NT2/D1 (cell line): Measurements from ENCODE around the gene SEC31B.

Experiments
- SUZ12 ChIP-seq: IDR thresholded peaks from 2 replicates; pipeline ENCODE4 v1.6.1; 2011; ENCODE audit not compliant: insufficient read length, insufficient read depth; ENCODE audit errors: extremely low read depth
- ZNF274 ChIP-seq: IDR thresholded peaks from 2 replicates; pipeline ENCODE4 v1.6.1; 2011; ENCODE audit warnings: mild to moderate bottlenecking, low read depth, low read length

DNA sequence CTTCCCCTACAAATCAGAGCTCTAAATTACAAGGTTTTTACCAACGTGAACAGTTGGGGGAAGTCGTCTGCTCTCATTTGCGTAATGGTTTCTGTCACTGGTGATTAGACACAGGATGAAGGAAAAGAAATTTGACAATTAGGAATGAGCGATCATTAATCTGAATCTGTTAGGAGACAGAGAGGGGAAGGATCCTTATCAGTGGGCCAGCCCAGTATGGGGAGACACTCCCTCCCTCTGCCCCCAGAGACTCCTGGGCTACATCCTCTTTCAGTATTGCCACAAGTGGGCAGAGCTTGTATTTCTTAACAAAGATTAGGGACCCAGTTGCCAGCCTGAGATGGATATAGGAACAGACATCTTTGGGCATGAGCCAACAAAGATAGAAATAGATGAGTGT is 31.5 kb upstream of the SEC31B start:
- TF ChIP-seq ZNF274 (no peak), SUZ12 (no peak)
